HL-60 (cell line): Measurements from ENCODE around the gene TBC1D16.

Source experiments
- POLR2AphosphoS5 ChIP-seq: IDR thresholded peaks from 2 replicates; pipeline ENCODE4 v1.6.1; 2012; ENCODE audit warnings: low read depth
- SPI1 ChIP-seq: IDR thresholded peaks from 2 replicates; pipeline ENCODE4 v1.6.1; 2012; ENCODE audit warnings: low read depth, mild to moderate bottlenecking, borderline replicate concordance
- TF ChIP-seq, protein P1 (sequence below): IDR thresholded peaks from one replicate; pipeline ENCODE4 v1.5.1; 2011; ENCODE audit warnings: low read length, control low read depth, inconsistent platforms; ENCODE audit not compliant: insufficient read depth
- TF ChIP-seq, protein P2 (sequence below): IDR thresholded peaks from 2 replicates; pipeline ENCODE4 v1.6.1; 2012; ENCODE audit warnings: low read depth; ENCODE audit not compliant: insufficient replicate concordance

DNA sequence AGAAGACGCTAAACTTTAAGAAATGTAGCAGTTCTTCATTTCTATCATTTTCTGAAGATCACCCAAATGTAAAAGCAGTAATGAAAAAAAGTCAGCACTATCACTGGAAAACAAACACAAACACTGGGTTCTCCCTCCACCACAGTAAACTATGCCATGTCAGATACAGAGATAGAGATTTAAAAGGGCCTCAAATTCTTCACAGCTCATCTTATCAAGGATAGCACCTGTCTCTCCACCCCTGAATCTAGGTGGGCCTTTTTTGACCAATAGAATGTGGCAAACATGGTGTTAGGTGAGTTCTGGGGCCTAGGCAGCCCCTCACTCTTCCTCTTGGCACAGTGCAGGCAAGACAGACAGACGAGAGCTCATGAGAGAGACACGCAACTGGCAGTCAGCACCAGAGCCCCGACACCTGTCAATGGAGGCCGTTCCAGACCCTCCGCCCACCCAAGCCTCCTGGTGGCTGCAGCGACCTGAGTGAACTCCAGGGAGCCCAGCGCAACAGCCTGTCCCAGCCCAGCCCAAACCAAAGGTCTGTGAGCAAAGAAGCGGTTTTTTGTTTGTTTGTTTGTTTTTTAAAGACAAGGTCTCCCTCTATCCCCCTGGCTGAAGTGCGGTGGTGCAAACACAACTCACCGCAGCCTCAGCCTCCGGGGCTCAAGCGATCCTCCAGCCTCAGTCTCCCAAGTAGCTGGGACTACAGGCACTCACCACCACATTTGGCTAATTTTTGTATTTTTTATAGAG is 79.8 kb downstream of the TBC1D16 start:
- TF ChIP-seq, protein P1, sequence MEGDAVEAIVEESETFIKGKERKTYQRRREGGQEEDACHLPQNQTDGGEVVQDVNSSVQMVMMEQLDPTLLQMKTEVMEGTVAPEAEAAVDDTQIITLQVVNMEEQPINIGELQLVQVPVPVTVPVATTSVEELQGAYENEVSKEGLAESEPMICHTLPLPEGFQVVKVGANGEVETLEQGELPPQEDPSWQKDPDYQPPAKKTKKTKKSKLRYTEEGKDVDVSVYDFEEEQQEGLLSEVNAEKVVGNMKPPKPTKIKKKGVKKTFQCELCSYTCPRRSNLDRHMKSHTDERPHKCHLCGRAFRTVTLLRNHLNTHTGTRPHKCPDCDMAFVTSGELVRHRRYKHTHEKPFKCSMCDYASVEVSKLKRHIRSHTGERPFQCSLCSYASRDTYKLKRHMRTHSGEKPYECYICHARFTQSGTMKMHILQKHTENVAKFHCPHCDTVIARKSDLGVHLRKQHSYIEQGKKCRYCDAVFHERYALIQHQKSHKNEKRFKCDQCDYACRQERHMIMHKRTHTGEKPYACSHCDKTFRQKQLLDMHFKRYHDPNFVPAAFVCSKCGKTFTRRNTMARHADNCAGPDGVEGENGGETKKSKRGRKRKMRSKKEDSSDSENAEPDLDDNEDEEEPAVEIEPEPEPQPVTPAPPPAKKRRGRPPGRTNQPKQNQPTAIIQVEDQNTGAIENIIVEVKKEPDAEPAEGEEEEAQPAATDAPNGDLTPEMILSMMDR: no peak
- TF ChIP-seq POLR2AphosphoS5 (no peak), SPI1 (no peak)
- TF ChIP-seq, protein P2, sequence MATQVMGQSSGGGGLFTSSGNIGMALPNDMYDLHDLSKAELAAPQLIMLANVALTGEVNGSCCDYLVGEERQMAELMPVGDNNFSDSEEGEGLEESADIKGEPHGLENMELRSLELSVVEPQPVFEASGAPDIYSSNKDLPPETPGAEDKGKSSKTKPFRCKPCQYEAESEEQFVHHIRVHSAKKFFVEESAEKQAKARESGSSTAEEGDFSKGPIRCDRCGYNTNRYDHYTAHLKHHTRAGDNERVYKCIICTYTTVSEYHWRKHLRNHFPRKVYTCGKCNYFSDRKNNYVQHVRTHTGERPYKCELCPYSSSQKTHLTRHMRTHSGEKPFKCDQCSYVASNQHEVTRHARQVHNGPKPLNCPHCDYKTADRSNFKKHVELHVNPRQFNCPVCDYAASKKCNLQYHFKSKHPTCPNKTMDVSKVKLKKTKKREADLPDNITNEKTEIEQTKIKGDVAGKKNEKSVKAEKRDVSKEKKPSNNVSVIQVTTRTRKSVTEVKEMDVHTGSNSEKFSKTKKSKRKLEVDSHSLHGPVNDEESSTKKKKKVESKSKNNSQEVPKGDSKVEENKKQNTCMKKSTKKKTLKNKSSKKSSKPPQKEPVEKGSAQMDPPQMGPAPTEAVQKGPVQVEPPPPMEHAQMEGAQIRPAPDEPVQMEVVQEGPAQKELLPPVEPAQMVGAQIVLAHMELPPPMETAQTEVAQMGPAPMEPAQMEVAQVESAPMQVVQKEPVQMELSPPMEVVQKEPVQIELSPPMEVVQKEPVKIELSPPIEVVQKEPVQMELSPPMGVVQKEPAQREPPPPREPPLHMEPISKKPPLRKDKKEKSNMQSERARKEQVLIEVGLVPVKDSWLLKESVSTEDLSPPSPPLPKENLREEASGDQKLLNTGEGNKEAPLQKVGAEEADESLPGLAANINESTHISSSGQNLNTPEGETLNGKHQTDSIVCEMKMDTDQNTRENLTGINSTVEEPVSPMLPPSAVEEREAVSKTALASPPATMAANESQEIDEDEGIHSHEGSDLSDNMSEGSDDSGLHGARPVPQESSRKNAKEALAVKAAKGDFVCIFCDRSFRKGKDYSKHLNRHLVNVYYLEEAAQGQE: no peak
